Lung (tissue), 12 donors: ENCODE results near the gene ATP4A. TPM values are rescaled to one million over a fixed set of nuclear protein-coding genes. Genes with fewer than 3 reads are reported as not detected.

Source experiments
- ATAC-seq: fragments of 200-7000 bp; cut with Tn5 transposase; one replicate; pipeline ENCODE4 v1.9.1; 2020; ENCODE audit warnings: moderate number of reproducible peaks; ENCODE audit not compliant: insufficient read depth, low FRiP score
- DNase-seq, 3 donors: peaks; one replicate each; pipeline ENCODE4 v3.0.0-alpha.2; 2013 to 2017
- H3K27ac ChIP-seq, 2 donors: one replicate each; pipeline ENCODE4 v1.5.1; 2013; ENCODE audit warnings: mild to moderate bottlenecking in 2 of 2, moderate library complexity in 2 of 2, control low read depth in 1 of 2, inconsistent platforms in 1 of 2, low read depth in 1 of 2, low read length in 1 of 2
- H3K27me3 ChIP-seq, 3 donors: one replicate each; pipeline ENCODE4 v1.5.1; 2013; ENCODE audit warnings: low read length in 2 of 3; ENCODE audit not compliant: control insufficient read depth in 3 of 3, insufficient read depth in 3 of 3
- H3K36me3 ChIP-seq, 4 donors: one replicate each; pipeline ENCODE4 v1.5.1; 2013; ENCODE audit warnings: low read length in 4 of 4, mild to moderate bottlenecking in 1 of 4, moderate library complexity in 1 of 4; ENCODE audit not compliant: control insufficient read depth in 4 of 4, insufficient read depth in 4 of 4
- H3K4me1 ChIP-seq, 5 donors: one replicate each; pipeline ENCODE4 v1.5.1; 2013; ENCODE audit warnings: low read length in 5 of 5, mild to moderate bottlenecking in 2 of 5, moderate library complexity in 1 of 5; ENCODE audit not compliant: control insufficient read depth in 5 of 5, insufficient read depth in 5 of 5
- H3K4me3 ChIP-seq: one replicate; pipeline ENCODE4 v1.5.1; 2013; ENCODE audit warnings: mild to moderate bottlenecking, control low read depth, moderate library complexity
- H3K9ac ChIP-seq, 2 donors: one replicate each; pipeline ENCODE4 v1.5.1; 2013; ENCODE audit warnings: low read length in 2 of 2, control low read depth in 1 of 2; ENCODE audit not compliant: insufficient read depth in 1 of 2
- H3K9me3 ChIP-seq, 4 donors: one replicate each; pipeline ENCODE4 v1.5.1; 2013; ENCODE audit warnings: low read length in 3 of 4, mild to moderate bottlenecking in 1 of 4, moderate library complexity in 1 of 4; ENCODE audit not compliant: control insufficient read depth in 4 of 4, insufficient read depth in 3 of 4
- CTCF ChIP-seq: IDR thresholded peaks from 2 replicates; pipeline ENCODE4 v1.5.1; 2012; ENCODE audit warnings: mild to moderate bottlenecking; ENCODE audit errors: control extremely low read depth, extremely low read depth
- WGBS, 2 donors: extraction: QIAGEN DNeasy Blood & Tissue Kit; methylation state at CpG; one replicate each; pipeline ENCODE4 v1.1.7; 2013; 5-methylcytosine and 5-hydroxymethylcytosine counted together
- polyA plus RNA-seq, 2 donors: library from polyadenylated mRNA; stranded (reverse); fragments of 200-250 nt; gene quantifications; one replicate each; pipeline ENCODE4 v1.2.1, GENCODE V29; 2013
- total RNA-seq, 2 donors: library from RNA; depleted of rRNA in 1 of 2; stranded (reverse); fragments of >200 nt in 1 of 2; gene quantifications; one replicate each; pipeline ENCODE4 v1.2.1, GENCODE V29; 2014 to 2021
- donor health status: control.
- donor health status: control.
- donor health status: Bipolar disorder and iron deficiency.
- donor health status: healthy.
- donor health status: DM: yes; HTN: yes; CAD: no.

ATP4A gene
- total and polyA plus RNA-seq, 4 donors = 0.01 TPM; not detected in 3

- H3K9me3 ChIP-seq = peaks cover 0 to 1% (median 0%) of the 10 kb centered on the region in 4 donors
- H3K9ac ChIP-seq = no peak overlapping the region
- no peak for TF ChIP-seq CTCF
- no peak overlapping the region for H3K4me3 ChIP-seq
- peak; percentile 38 to 73 (median 64) for DNase-seq
- H3K4me1 ChIP-seq = peaks cover 0 to 7% (median 5%) of the 10 kb centered on the region in 5 donors
- no peaks in the 10 kb centered on the region for H3K36me3 ChIP-seq
- no peak overlapping the region for H3K27ac ChIP-seq
- peaks cover 3 to 32% (median 8%) of the 10 kb centered on the region in 3 donors for H3K27me3 ChIP-seq
- no peak for ATAC-seq
- 1 to 2% methylated on average over 30 of the region's 30 CpGs for WGBS, 2 donors
Measured at GRCh38 chr19:35533822-35534392, 29.6 kb downstream of the ATP4A start.

- WGBS, 2 donors = 37 to 41% methylated on average over 39 of the region's 39 CpGs
- H3K9me3 ChIP-seq = peaks cover 0 to 1% (median 0%) of the 10 kb centered on the region in 4 donors
- no peak within 1 kb of the TSS for H3K9ac ChIP-seq
- H3K4me1 ChIP-seq = peaks cover 0 to 7% (median 5%) of the 10 kb centered on the region in 5 donors
- DNase-seq (no peak), ATAC-seq (no peak)
- peaks cover 3 to 32% (median 8%) of the 10 kb centered on the region in 3 donors for H3K27me3 ChIP-seq
- no peak within 1 kb of the TSS for H3K27ac ChIP-seq
- H3K4me3 ChIP-seq = no peak within 1 kb of the TSS
- H3K36me3 ChIP-seq = no peaks in the 10 kb centered on the region
- no peak for TF ChIP-seq CTCF
Measured at GRCh38 chr19:35533201-35533821, 30.1 kb downstream of the ATP4A start, which contains the start of gene GAPDHS. Gene GAPDHS (plus strand): TSS chr19:35533456. CDS start chr19:35533528, 72 bp downstream.

- TF ChIP-seq CTCF = no peak
- H3K9me3 ChIP-seq = no peaks in the 10 kb centered on the region
- H3K27ac ChIP-seq = no peak overlapping the region
- peaks cover 3 to 32% (median 8%) of the 10 kb centered on the region in 3 donors for H3K27me3 ChIP-seq
- H3K9ac ChIP-seq = no peak overlapping the region
- H3K4me3 ChIP-seq = no peak overlapping the region
- no peak for ATAC-seq
- WGBS, 2 donors = 54 to 65% methylated on average over 6 of the region's 6 CpGs
- peaks cover 0 to 7% (median 5%) of the 10 kb centered on the region in 5 donors for H3K4me1 ChIP-seq
- DNase-seq = no peak
- H3K36me3 ChIP-seq = no peaks in the 10 kb centered on the region
Measured at GRCh38 chr19:35531291-35531690, 32.2 kb downstream of the ATP4A start.
